ENCODE measurements around the gene HSPA1L. TPM values are rescaled to one million over a fixed set of nuclear protein-coding genes. Genes with fewer than 3 reads are reported as not detected.

Gene HSPA1L
- total and polyA plus RNA-seq, 2 donors (not counting 1 experiment from before 2014, with no cell fraction given) = 0.74 to 3.1 TPM

DNA sequence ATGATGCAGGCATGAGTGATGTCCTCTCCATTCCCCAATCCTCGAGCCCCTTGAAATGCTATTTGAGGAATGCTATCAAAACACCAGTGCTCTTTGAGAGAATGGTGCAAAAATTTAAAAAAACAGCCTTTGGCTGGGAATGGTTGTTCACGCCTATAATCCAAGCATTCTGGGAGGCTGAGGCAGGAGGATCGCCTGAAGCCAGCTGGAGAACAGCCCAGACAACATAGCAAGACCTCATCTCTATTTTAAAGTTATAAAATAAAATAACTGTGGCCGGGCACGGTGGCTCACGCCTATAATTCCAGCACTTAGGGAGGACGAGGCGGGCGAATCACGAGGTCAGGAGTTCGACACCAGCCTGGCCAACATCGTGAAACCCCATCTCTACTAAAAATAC is 15.3 kb downstream of the HSPA1L start:
- Histone ChIP-seq H3K4me2 (ENCODE audit: extremely low read depth, insufficient read depth, low read length) (no peak overlapping the region), H3K27ac (ENCODE audit: insufficient read depth, low read length) (no peak overlapping the region), H4K20me1 (ENCODE audit: control insufficient read depth, extremely low read depth, insufficient read depth, low read length) (no peaks in the 10 kb centered on the region), H3K27me3 (ENCODE audit: control insufficient read depth, insufficient read depth, low read length) (no peaks in the 10 kb centered on the region), H2AFZ (ENCODE audit: low read length) (no peak overlapping the region), H3K4me1 (ENCODE audit: control insufficient read depth, extremely low read depth, insufficient read depth, low read length) (no peaks in the 10 kb centered on the region), H3K9ac (ENCODE audit: insufficient read depth, low read length) (no peak overlapping the region), H3K36me3 (ENCODE audit: control insufficient read depth, insufficient read depth, low read length) (no peaks in the 10 kb centered on the region), H3K9me3 (ENCODE audit: control insufficient read depth, insufficient read depth, low read depth, low read length) (no peaks in the 10 kb centered on the region), H3K79me2 (ENCODE audit: control insufficient read depth, insufficient read depth, low read length) (peaks cover 6% of the 10 kb centered on the region), H3K4me3 (replicated peaks in 1 of 4; ENCODE audit: control extremely low read depth in 1 of 4, insufficient read depth in 1 of 4, low read depth in 3 of 4, low read length in 4 of 4) (no peak overlapping the region)
- DNase-seq (ENCODE audit: low read depth in 2 of 2) = peak in 1 of 2 donors; percentile 45
- no peak for TF ChIP-seq EZH2 (IDR thresholded peaks at IDR 0.05; ENCODE audit: low read length, missing control alignments)
- TF ChIP-seq, protein P1, sequence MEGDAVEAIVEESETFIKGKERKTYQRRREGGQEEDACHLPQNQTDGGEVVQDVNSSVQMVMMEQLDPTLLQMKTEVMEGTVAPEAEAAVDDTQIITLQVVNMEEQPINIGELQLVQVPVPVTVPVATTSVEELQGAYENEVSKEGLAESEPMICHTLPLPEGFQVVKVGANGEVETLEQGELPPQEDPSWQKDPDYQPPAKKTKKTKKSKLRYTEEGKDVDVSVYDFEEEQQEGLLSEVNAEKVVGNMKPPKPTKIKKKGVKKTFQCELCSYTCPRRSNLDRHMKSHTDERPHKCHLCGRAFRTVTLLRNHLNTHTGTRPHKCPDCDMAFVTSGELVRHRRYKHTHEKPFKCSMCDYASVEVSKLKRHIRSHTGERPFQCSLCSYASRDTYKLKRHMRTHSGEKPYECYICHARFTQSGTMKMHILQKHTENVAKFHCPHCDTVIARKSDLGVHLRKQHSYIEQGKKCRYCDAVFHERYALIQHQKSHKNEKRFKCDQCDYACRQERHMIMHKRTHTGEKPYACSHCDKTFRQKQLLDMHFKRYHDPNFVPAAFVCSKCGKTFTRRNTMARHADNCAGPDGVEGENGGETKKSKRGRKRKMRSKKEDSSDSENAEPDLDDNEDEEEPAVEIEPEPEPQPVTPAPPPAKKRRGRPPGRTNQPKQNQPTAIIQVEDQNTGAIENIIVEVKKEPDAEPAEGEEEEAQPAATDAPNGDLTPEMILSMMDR (conservative IDR thresholded peaks at IDR 0.05 in 1 of 2, IDR thresholded peaks at IDR 0.05 in 1 of 2; ENCODE audit: low read depth in 1 of 2, low read length in 2 of 2) = no peak

DNA sequence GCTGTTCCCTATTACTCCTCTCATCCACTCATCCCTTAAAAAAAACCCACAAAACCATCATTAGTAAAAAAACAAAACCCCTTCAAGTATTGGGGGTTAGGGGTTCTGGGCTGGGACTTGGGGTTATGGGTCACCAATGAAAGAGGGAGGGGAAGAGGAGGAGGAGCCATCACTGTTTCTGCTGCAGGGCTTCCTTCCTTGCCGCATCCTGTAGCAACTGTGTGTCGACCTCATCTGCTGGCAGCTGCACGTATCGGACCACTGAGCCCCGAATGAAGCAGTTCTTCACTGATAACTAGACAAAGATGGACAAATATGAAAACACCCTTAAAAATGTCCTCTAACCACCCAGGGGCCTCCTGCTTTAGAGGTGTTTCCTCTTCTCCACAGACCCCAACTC is 17.5 kb downstream of the HSPA1L start:
- no peaks in the 10 kb centered on the region for H4K20me1 ChIP-seq (ENCODE audit: control insufficient read depth, extremely low read depth, insufficient read depth, low read length)
- H3K9me3 ChIP-seq (ENCODE audit: control insufficient read depth, insufficient read depth, low read depth, low read length) = no peaks in the 10 kb centered on the region
- H3K27ac ChIP-seq (ENCODE audit: insufficient read depth, low read length) = no peak overlapping the region

DNA sequence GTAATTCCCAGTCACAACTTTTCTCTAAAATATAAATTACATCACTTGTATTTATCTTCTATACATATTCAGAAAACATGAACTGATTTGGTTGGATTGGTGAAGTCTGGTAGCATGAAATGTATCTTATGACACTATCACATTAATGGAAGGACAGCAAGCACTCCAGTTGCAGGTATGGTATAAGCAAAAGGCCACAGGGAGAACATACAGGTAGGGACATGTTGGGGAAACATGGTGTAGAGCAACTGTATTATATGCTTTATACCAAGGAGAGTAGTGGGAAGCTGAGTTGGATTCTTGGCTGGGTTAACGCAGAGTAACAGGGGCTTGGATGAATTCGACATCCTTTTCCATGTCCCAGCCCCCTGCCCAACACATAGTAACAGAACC is 18.1 kb downstream of the HSPA1L start:
- no peaks in the 10 kb centered on the region for H3K9me3 ChIP-seq (ENCODE audit: control insufficient read depth, insufficient read depth, low read depth, low read length)
- DNase-seq (ENCODE audit: low read depth in 2 of 2) = no peak
- H3K27me3 ChIP-seq (ENCODE audit: control insufficient read depth, insufficient read depth, low read length) = no peaks in the 10 kb centered on the region

More for the DNA sequence above, 17.5 kb downstream of the HSPA1L start:
- TF ChIP-seq, protein P1 (conservative IDR thresholded peaks at IDR 0.05 in 1 of 2, IDR thresholded peaks at IDR 0.05 in 1 of 2; ENCODE audit: low read depth in 1 of 2, low read length in 2 of 2) = no peak
- Histone ChIP-seq H2AFZ (ENCODE audit: low read length) (no peak overlapping the region), H3K4me2 (ENCODE audit: extremely low read depth, insufficient read depth, low read length) (no peak overlapping the region), H3K36me3 (ENCODE audit: control insufficient read depth, insufficient read depth, low read length) (no peaks in the 10 kb centered on the region), H3K27me3 (ENCODE audit: control insufficient read depth, insufficient read depth, low read length) (no peaks in the 10 kb centered on the region), H3K79me2 (ENCODE audit: control insufficient read depth, insufficient read depth, low read length) (peaks cover 20% of the 10 kb centered on the region), H3K9ac (ENCODE audit: insufficient read depth, low read length) (no peak overlapping the region), H3K4me3 (replicated peaks in 1 of 4; ENCODE audit: control extremely low read depth in 1 of 4, insufficient read depth in 1 of 4, low read depth in 3 of 4, low read length in 4 of 4) (no peak overlapping the region), H3K4me1 (ENCODE audit: control insufficient read depth, extremely low read depth, insufficient read depth, low read length) (no peaks in the 10 kb centered on the region)
- DNase-seq (ENCODE audit: low read depth in 2 of 2) = no peak

More for the DNA sequence above, 18.1 kb downstream of the HSPA1L start:
- Histone ChIP-seq H3K9ac (ENCODE audit: insufficient read depth, low read length) (no peak overlapping the region), H2AFZ (ENCODE audit: low read length) (no peak overlapping the region), H3K4me1 (ENCODE audit: control insufficient read depth, extremely low read depth, insufficient read depth, low read length) (no peaks in the 10 kb centered on the region), H3K4me2 (ENCODE audit: extremely low read depth, insufficient read depth, low read length) (no peak overlapping the region), H3K27ac (ENCODE audit: insufficient read depth, low read length) (no peak overlapping the region), H4K20me1 (ENCODE audit: control insufficient read depth, extremely low read depth, insufficient read depth, low read length) (no peaks in the 10 kb centered on the region), H3K4me3 (replicated peaks in 1 of 4; ENCODE audit: control extremely low read depth in 1 of 4, insufficient read depth in 1 of 4, low read depth in 3 of 4, low read length in 4 of 4) (no peak overlapping the region), H3K79me2 (ENCODE audit: control insufficient read depth, insufficient read depth, low read length) (peaks cover 20% of the 10 kb centered on the region), H3K36me3 (ENCODE audit: control insufficient read depth, insufficient read depth, low read length) (peaks cover under 1% of the 10 kb centered on the region)
- TF ChIP-seq, protein P1 (conservative IDR thresholded peaks at IDR 0.05 in 1 of 2, IDR thresholded peaks at IDR 0.05 in 1 of 2; ENCODE audit: low read depth in 1 of 2, low read length in 2 of 2) = no peak
- TF ChIP-seq EZH2 (IDR thresholded peaks at IDR 0.05; ENCODE audit: low read length, missing control alignments) = no peak
